Measurements from ENCODE around the gene PREP.

Gene PREP

DNA sequence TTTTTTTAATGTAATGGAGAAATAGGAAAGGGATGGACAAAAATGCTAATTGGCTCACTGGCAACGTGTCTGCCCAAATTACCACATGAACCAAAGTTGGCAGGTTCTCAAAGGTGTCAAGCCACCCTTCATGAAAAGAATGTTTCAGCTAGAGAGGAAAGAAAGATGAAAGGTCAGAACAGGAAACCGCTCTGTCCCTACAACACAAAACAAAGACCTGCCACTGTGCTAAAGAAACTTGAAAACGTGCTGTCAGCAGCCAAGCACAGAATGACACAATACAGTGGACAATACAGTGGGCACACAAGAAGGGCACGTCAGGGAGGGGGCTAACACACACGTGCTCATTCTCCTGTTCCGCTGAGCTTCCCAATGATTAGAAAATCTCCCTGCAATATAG is 4.9 kb downstream of the PREP start:
- no peak for DNase-seq (ENCODE audit: low read depth)

DNA sequence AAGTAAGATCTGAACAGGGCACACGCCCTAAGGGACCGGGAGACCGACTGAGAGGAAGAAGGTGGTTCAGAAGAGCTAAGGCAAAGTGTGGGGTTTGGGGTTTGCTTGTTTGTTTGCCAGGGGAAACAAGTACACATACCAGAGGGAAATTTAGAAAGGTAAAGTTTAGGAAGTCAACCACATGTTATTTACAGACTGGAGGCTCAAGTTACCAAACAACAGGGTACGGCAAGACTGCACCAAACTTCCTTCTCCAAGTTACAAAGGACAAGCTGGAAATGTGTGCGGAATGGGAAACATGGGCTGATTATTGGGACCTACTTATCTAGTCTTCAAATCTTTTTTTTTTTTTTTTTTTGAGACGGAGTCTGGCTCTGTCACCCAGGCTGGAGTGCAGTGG is 11.2 kb downstream of the PREP start:
- no peak for DNase-seq (ENCODE audit: low read depth)

- DNase-seq (ENCODE audit: low read depth): no peak
Measured at GRCh38 chr6:105389543-105389942, 13.3 kb downstream of the PREP start.

GRCh38 chr6:105388392-105388791 is 14.5 kb downstream of the PREP start:
- DNase-seq (ENCODE audit: low read depth): no peak

DNA sequence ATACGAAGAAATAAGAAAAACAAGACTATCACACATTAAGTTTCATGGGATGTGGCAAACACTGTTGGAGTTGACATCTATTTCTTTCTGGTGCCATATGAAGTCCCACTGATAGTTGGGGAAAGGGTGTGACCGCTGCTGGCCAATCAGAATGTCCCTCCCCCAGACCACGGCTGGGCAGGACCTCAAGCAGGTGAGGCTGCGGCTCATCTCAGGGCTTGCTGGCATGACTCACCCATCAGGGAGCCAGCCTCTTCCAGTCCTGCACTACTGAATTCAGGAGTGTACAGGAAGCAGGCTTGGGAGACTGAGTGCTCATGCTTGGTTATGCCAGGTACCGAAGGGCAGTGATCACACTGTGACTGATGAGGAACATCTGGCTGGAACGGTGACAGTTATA is 18.9 kb downstream of the PREP start:
- DNase-seq (ENCODE audit: low read depth): no peak

DNA sequence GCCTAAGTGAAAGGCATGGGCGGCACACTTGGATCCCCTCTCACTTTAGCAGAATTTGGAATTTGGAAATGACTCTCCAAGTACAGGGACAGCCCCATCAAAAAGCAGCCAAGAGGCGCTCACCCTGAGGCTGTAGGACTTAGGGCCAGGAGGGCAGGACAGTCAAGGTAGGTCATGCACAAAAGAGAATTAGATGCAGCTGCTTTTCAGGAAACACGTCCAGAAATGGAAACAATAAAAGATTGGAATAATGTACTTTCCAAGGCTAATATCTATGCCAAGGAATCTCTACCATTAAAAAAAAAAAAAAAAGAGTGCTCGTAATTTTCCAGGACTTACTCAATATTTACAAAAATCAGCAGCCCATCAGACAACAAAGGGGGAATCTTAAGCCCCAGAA is 19.9 kb downstream of the PREP start:
- DNase-seq (ENCODE audit: low read depth): no peak

DNA sequence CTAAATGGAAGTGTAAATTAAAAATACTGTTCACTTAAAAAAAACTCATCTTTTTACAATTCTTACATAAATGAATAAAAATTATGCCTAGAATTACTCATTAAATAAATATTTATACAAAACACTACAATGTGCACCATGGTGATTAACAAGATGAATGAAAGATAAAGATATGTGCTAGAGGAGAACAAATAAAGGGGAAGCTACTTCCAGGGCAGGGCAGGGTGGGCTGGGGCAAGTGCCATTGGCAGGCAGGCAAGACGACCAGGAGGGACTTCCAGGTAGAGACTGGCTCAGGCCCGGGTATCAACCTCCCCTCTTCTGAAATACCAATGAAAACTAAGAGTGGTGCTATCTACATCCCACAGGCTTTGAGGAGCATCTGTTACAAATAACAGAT is 20.4 kb downstream of the PREP start:
- DNase-seq (ENCODE audit: low read depth): no peak

GRCh38 chr6:105380634-105381033 is 22.2 kb downstream of the PREP start:
- no peak for DNase-seq (ENCODE audit: low read depth)

- DNase-seq (ENCODE audit: low read depth): no peak
Measured at GRCh38 chr6:105375797-105376196, 27.1 kb downstream of the PREP start.

DNA sequence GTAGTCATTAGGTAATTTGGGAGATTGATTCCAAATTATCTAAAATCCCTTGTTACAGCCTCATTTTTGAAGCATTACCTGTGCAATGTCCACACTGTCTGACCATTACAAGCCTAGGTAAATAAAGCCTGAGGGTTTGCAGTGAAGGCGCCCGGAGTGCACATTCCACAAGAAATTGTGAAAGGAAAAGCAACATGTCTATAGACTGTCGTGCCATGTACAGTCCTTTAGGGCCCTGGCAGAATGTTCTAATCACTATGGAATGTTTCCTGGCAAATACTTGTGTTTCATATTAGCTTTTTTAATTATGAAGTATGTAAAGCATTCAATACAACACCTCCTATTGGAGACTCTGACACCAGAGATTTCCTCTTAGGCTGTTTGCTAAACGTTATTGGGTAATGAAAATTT is 28.9 kb downstream of the PREP start:
- DNase-seq (ENCODE audit: low read depth): no peak

DNA sequence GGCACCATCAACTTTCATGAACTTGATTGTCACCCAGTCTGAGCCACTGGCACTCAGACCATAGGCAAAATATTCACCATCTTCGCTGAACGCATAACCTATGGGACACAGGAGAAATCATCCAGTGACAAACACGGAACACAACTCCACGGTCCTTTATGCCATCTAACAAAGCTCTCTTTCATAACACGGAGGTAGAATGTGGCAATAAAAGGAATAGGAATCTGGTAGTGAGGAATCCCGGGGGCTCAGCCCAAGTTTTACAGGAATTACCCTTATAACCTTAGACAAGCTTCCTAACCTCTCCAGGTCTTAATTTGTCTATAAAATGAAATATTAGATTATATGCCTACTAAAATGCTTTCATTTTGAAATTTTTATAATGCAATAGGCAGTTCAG is 29.4 kb downstream of the PREP start:
- DNase-seq (ENCODE audit: low read depth): no peak

GRCh38 chr6:105372849-105373182 is 30.1 kb downstream of the PREP start:
- no peak for DNase-seq (ENCODE audit: low read depth)

GRCh38 chr6:105372142-105372848 is 30.6 kb downstream of the PREP start:
- DNase-seq (ENCODE audit: low read depth): no peak

DNA sequence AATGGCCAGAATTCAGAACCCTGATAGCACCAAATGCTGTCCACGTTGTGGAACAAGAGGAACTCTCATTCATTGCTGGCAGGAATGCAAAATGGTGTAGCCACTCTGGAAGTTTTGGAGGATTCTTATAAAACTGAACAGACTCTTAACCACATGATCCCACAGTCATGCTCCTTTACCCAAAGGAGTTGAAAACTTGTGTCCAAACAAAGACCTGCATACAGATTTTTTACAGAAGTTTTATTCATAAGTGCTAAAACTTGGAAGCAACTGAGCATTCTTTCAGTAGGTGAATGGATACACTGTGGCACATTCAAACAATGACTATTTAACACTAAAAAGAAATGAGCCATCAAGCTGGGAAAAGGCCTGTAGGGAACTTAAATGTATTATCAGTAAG is 32.5 kb downstream of the PREP start:
- DNase-seq (ENCODE audit: low read depth): no peak

DNA sequence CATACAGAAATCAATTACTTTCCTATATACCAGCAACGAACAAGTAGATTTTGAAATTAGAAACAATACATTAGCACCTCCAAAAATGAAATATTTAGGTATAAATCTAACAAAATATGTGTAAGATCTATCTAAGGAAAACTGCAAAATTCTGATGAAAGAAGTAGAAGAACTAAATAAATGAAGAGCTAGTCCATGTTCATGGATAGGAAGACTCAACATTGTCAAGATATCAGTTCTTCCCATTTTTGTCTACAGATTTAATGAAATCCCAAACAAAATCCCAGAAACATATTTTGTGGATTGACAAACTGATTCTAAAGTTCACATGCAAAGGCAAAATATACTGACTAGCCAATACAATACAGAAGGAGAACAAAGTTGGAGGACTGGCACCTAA is 33.7 kb downstream of the PREP start:
- DNase-seq (ENCODE audit: low read depth): no peak

DNA sequence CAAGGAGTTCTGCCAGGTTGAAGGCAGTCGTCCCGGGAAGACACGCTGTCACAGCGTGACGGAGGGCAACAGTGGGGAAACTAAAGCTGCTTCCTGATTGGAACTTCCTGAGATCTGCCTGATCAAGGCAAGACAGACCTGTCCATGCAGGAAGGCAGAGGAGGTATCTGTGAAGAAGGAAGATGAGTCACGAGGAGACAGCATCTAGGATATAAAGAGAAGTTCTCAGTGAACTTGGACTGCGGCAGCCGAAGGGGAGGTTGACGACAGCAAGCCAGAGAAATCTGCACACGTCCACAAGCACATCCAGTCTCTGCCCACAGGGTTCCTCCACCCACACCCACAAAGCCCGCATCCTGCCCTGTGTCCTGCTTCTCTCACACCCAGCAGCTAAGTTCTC is 38.6 kb downstream of the PREP start:
- DNase-seq (ENCODE audit: low read depth): no peak

DNA sequence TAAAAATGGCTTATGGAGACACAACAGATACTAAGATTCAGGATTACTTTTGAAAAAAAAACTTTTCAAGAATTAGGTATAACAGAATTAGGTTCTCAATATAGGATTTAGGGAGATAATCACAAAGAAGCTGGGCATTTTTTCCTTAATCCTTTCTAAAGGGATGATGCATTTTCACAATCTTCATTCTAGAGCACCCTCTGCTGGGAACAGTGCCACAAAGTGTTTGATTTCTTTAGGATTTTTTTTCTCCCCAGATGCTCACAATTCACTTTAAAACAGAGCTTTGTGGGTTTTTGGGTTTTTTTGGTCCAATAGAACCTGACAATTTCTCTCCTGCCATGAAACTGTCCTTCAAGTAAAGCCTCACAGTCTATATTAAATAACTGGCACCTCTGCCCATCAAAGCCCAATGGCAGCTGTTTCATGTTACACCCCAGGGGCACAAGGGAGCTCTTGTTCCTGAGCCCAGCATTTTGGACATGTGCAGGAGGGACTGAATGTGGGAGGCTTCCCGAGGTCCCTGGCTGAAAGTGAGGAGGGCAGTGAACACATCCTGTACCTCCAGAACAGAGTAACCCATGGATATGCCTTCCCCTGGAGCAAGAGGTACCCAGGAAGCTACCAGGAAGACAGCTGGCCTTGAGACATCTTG is 39.7 kb downstream of the PREP start:
- no peak for DNase-seq (ENCODE audit: low read depth)

GRCh38 chr6:105359419-105360370 is 43.2 kb downstream of the PREP start:
- no peak for DNase-seq (ENCODE audit: low read depth)

DNA sequence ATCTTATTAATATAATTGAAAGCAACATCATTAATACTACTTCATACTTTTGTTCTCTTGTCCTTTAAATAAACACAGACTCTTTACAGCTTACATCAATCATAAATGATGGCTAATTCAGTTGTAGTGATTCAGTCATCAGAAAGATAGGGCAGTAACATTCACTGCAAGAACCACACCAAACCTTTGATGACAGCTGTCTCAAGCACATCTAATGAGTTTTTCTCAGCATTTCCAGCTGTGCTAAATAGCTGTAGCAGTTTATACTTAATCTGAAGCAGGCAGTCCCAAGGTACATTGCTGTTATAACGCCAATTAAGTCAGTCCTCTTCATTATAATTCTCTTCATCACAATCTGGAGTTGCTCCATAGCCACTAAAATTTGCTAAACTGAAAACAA is 45.7 kb downstream of the PREP start:
- no peak for DNase-seq (ENCODE audit: low read depth)

DNA sequence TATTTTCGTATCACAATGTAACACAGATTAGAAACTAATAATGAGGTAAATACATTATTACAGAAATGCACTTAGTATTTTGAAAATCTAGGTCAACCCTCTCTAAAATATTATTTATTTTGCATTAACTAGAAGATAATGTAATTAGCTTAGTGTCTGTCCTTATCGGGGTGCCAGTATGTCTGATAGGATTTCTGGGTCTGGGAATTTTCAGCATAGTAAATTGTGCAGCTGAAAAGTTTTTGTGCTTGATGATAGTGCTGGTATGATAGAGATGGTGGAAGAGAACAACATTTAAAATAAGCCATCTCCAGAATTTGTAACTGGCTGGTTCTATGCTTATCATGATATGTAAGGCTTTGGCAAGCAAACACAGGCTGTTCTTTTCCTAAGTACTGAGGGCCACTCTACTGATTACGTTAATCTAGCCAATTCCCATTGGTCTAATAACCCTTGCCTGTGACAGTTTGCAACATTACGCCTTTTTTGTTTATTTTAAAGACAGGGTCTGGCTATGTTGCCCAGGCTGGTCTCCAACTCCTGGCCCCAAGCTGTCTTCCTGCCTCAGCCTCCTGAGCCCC is 50.8 kb downstream of the PREP start:
- no peak for DNase-seq (ENCODE audit: low read depth)

DNA sequence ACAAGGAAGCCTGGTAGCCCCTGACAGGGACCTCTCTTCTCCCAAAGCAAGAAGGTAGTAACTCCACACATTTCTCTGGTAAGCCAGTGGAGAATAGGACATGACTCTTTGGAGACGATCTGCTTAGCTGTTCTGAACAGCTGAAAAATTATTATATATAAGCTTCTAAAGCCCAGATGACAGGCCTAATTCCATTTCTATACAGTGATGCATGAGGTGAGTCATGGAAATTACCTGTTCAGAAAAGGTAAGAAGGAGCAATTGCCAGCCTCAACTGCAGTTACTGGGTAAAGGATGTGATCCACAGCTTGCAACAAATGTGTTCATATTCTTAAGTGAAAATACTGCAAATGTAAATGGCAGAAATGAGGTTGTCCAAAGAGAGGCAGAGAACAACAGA is 54.0 kb downstream of the PREP start:
- no peak for DNase-seq (ENCODE audit: low read depth)

DNA sequence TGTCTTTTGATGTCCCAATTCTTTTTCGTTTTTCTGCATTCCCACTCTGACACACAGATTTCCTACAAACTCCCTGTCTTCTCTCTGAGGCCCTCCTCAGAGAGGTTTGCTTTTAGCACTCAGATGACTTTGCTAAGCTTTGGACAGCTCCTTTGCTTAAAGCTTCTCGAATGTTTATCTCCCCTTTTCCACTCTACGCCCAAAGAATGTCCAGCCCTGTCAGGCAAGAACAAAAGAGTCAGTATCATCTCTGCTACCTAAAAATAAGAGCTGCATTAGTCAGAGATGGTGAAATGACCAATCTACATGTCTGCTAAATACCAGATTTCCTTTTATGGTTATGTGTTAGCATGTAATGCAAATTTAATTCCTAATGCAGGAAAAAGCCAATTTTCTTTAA is 56.8 kb downstream of the PREP start:
- no peak for DNase-seq (ENCODE audit: low read depth)

DNA sequence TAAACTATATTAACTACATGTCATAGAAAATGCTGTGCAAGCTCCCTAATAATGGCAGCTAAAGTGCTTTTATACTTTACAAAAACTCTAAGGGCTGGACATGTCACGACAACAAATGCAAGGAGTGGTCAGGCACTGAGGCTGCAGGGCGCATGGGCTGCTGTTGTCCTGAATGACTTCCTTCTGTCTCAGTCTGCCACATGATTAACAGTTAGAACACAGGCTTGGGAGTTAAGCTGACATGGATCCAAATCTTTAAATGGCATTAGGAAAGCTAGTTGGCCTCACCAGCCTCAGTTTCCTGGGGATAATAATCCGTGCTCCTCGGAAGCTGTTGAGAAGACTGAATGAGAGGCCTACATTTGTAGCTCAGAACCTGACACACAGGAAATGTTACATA is 57.4 kb downstream of the PREP start:
- DNase-seq (ENCODE audit: low read depth): no peak

Data from T follicular helper cell (primary cell).